ENCODE results near the gene CLEC16A.

DNA sequence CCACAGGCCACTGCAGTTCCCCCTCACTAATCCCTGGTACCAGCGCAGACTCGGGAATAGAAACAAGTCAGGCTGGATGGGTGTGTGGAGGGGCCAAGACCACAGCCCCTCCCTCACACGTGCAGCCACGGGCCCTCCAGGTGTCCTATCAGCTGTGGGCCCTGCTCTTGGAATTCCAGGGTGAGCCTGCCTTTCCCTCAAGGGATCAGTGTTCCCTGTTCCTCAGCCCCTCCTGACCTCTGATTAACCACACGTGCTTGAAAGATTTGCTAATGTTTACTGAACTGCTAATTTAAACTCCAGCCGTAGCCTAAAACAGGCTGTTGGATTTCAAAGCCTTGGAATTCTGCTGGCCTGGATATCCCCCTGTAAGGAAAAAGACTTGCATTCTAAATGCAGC is 165.2 kb downstream of the CLEC16A start:
- TF ChIP-seq POLR2A (IDR thresholded peaks at IDR 0.05; ENCODE audit: low read depth, low read length) = no peak
- TF ChIP-seq POLR2AphosphoS5 (IDR thresholded peaks at IDR 0.05; ENCODE audit: low read depth, low read length) = no peak

Data from GM12891 (cell line).